Neural crest cell (in vitro differentiated cells): Measurements from ENCODE around the gene PRMT5. TPM values are rescaled to one million over a fixed set of nuclear protein-coding genes. Genes with fewer than 3 reads are reported as not detected.

Experiments used
- DNase-seq: peaks from one replicate; pipeline ENCODE4 v3.0.0; 2021; ENCODE audit warnings: low read depth, mixed read lengths, low spot score
- H3K27ac Mint-ChIP-seq: one replicate; pipeline ENCODE4 v1.8.0; 2021; ENCODE audit warnings: mild to moderate bottlenecking, mixed read lengths; ENCODE audit not compliant: unreplicated experiment
- H3K27me3 Mint-ChIP-seq: 2 replicates; pipeline ENCODE4 v1.8.0; 2021; ENCODE audit warnings: low read depth, mild to moderate bottlenecking, mixed read lengths
- H3K36me3 Mint-ChIP-seq: 2 replicates; pipeline ENCODE4 v1.8.0; 2021; ENCODE audit warnings: low read depth, mild to moderate bottlenecking, mixed read lengths
- H3K4me1 Mint-ChIP-seq: 2 replicates; pipeline ENCODE4 v1.8.0; 2021; ENCODE audit warnings: mixed read lengths
- H3K4me3 Mint-ChIP-seq: one replicate; pipeline ENCODE4 v1.8.0; 2021; ENCODE audit warnings: mild to moderate bottlenecking, mixed read lengths
- H3K9me3 Mint-ChIP-seq: 2 replicates; pipeline ENCODE4 v1.8.0; 2021; ENCODE audit warnings: mixed read lengths
- CTCF ChIP-seq: fragments of 200-600 bp; sonication (generic); conservative IDR thresholded peaks from 2 replicates; pipeline ENCODE4 v1.5.0; 2021; ENCODE audit warnings: antibody characterized with exemption, mild to moderate bottlenecking
- total RNA-seq: library from RNA; stranded (reverse); gene quantifications from 2 replicates; pipeline ENCODE4 v1.2.1, GENCODE V29; 2021

PRMT5 gene
- total RNA-seq, 1 donor from 2014 or later: 134 TPM

- peak overlapping the region; percentile 98 for H3K4me3 Mint-ChIP-seq
- peaks cover 5% of the 10 kb centered on the region for H3K27me3 Mint-ChIP-seq
- peak; percentile 44 for DNase-seq
- H3K9me3 Mint-ChIP-seq: no peaks in the 10 kb centered on the region
- peak overlapping the region; percentile 93 for H3K27ac Mint-ChIP-seq
- peaks cover 53% of the 10 kb centered on the region for H3K4me1 Mint-ChIP-seq
- TF ChIP-seq CTCF: no peak
- H3K36me3 Mint-ChIP-seq: no peaks in the 10 kb centered on the region
These were observed 41.8 kb downstream of the PRMT5 start for GRCh38 chr14:22887260-22887989.

GRCh38 chr14:22886500-22887259, 42.5 kb downstream of the PRMT5 start:
- Mint-ChIP-seq H3K27me3 (peaks cover 5% of the 10 kb centered on the region), H3K27ac (peak overlapping the region; percentile 93), H3K36me3 (no peaks in the 10 kb centered on the region), H3K9me3 (no peaks in the 10 kb centered on the region), H3K4me3 (peak overlapping the region; percentile 98), H3K4me1 (peaks cover 57% of the 10 kb centered on the region)
- peak; percentile 65 for DNase-seq
- peak; percentile 32 for TF ChIP-seq CTCF

DNA sequence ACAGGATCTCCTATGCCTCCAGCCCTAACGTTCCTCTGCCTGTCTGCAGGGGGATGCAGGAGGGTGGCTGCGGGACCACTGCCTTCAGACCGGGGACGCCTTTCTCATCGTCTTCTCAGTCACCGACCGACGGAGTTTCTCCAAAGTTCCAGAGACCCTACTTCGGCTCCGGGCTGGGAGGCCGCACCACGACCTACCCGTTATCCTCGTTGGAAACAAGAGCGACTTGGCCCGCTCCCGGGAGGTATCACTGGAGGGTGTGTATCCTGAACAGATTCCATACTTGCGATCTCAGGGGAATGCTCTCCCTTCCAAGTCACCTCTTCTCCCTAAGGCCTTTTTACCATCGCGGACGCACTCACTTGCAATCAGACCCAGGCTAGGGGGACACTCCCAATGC, 43.2 kb downstream of the PRMT5 start:
- H3K36me3 Mint-ChIP-seq: no peaks in the 10 kb centered on the region
- peaks cover 61% of the 10 kb centered on the region for H3K4me1 Mint-ChIP-seq
- H3K9me3 Mint-ChIP-seq: no peaks in the 10 kb centered on the region
- peak overlapping the region; percentile 83 for H3K4me3 Mint-ChIP-seq
- peak overlapping the region; percentile 87 for H3K27ac Mint-ChIP-seq
- peaks cover 5% of the 10 kb centered on the region for H3K27me3 Mint-ChIP-seq
- TF ChIP-seq CTCF: no peak
- DNase-seq: no peak

- Mint-ChIP-seq H3K9me3 (no peaks in the 10 kb centered on the region), H3K27me3 (peaks cover 5% of the 10 kb centered on the region), H3K27ac (no peak overlapping the region), H3K4me1 (peaks cover 60% of the 10 kb centered on the region), H3K4me3 (peak overlapping the region; percentile 83), H3K36me3 (no peaks in the 10 kb centered on the region)
- DNase-seq: no peak
- TF ChIP-seq CTCF: no peak
These were observed 44.2 kb downstream of the PRMT5 start for GRCh38 chr14:22884738-22885523.

- Mint-ChIP-seq H3K27ac (peak overlapping the region; percentile 63), H3K36me3 (no peaks in the 10 kb centered on the region)
- TF ChIP-seq CTCF: no peak
These were observed 45.0 kb downstream of the PRMT5 start for GRCh38 chr14:22884076-22884737.

More at GRCh38 chr14:22884076-22884737, 45.0 kb downstream of the PRMT5 start:
- H3K4me3 Mint-ChIP-seq: peak overlapping the region; percentile 76
- no peak for DNase-seq
- peaks cover 5% of the 10 kb centered on the region for H3K27me3 Mint-ChIP-seq
- no peaks in the 10 kb centered on the region for H3K9me3 Mint-ChIP-seq
- peaks cover 57% of the 10 kb centered on the region for H3K4me1 Mint-ChIP-seq
